ENCODE results near the gene PANK4. TPM values are rescaled to one million over a fixed set of nuclear protein-coding genes. Genes with fewer than 3 reads are reported as not detected.

The PANK4 gene
- total and polyA plus RNA-seq, 2 of the 8 experiments (the other 6 are each of a cell fraction or from before 2014, with no cell fraction given): 20.1 to 29.7 TPM

DNA sequence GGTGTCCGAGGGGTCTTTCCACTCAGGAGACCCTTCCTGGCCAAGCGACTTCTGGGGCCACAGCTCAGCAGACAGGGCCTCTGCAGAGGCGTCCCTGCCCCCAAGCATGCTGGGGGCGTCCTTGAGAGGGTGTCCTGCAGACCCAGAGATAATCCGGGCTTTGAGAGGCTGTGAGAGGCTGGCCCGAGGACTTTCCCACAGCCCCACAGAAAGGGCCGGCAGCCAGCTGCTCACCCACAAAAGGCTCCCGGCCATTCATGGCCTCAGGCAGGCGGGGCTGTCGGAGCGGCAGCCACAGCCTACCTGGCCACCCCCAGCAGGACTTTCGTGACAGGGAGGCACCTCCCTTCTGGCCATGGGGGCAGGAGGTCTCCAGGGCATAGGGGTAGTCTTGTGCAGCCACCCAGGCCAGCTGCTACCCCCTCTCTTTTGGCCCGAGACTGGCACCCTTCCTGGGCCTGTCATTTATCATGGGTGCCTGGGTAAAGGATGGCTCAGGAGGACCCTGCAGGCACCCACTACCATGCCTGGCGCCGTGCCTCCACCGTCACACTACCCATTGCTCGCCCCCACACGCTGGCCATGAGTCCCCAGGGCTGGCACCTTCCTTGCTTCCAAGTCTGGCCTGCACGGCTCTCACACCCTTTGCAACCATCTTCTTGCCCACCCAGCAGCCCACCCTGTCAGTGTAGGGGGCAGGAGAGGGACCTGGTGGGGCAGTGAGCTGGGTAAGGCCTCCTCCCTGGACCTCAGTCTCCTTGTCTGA is 18.7 kb upstream of the PANK4 start:
- H3K14ac ChIP-seq (ENCODE audit: insufficient read length): no peak overlapping the region
- no peaks in the 10 kb centered on the region for H4K20me1 ChIP-seq (replicated peaks in 1 of 2; ENCODE audit: control insufficient read depth in 1 of 2, insufficient read depth in 2 of 2, low read length in 2 of 2)
- H2AFZ ChIP-seq (ENCODE audit: low read length): no peak overlapping the region
- H3K23me2 ChIP-seq (ENCODE audit: low read depth, low read length): peaks cover 10% of the 10 kb centered on the region; the same call in 1 of the 2 replicates
- no peaks in the 10 kb centered on the region for H3K36me3 ChIP-seq (ENCODE audit: control insufficient read depth in 2 of 4, insufficient read depth in 4 of 4, low read length in 3 of 4)
- POLR2A ChIA-PET (ENCODE audit: partially characterized antibody): interaction anchor here (1.2 to 1.5 kb wide), 3 partner anchors 8 to 98 kb away, joined by 3 to 4 read pairs (median 4); partner anchors contain the start of gene PANK4
- no peak overlapping the region for H3K9ac ChIP-seq (replicated peaks in 1 of 4; ENCODE audit: extremely low read depth in 1 of 4, low read depth in 3 of 4, low read length in 3 of 4)
- FAIRE-seq (no peak), DNase-seq (ENCODE audit: low read depth in 1 of 2, low spot score in 2 of 2) (no peak)
- H3K18ac ChIP-seq (ENCODE audit: extremely low read depth, low read length): no peak overlapping the region
- H3K27me3 ChIP-seq (replicated peaks in 1 of 4; ENCODE audit: control insufficient read depth in 3 of 4, extremely low read depth in 1 of 4, insufficient read depth in 3 of 4, low read length in 3 of 4): peaks cover 0 to 19% (median 12%) of the 10 kb centered on the region in 4 experiments; a peak in 5 of 7 replicates
- H2BK12ac ChIP-seq (ENCODE audit: low read depth, low read length): no peak overlapping the region
- no peaks in the 10 kb centered on the region for H3K9me3 ChIP-seq (ENCODE audit: insufficient read depth in 2 of 2, low read depth in 1 of 2, low read length in 1 of 2)
- peak overlapping the region; percentile 9 for H3K4ac ChIP-seq (replicated peaks; ENCODE audit: insufficient read length, low read depth, low read length)
- H3K79me1 ChIP-seq (ENCODE audit: low read depth, low read length): no peaks in the 10 kb centered on the region
- H3K4me2 ChIP-seq (ENCODE audit: insufficient read depth in 1 of 2, low read depth in 2 of 2, low read length in 2 of 2): 0 out of 4 replicates have a peak overlapping the region, but pooled peaks have one; percentile 0 to 62
- H3K79me2 ChIP-seq (ENCODE audit: control insufficient read depth in 1 of 2, insufficient read depth in 2 of 2, low read length in 2 of 2): no peaks in the 10 kb centered on the region
- peaks cover 0 to 33% (median 30%) of the 10 kb centered on the region in 4 experiments; a peak in 6 of 7 replicates for H3K4me1 ChIP-seq (replicated peaks in 1 of 4; ENCODE audit: control insufficient read depth in 3 of 4, insufficient read depth in 4 of 4, low read length in 3 of 4)
- H4K8ac ChIP-seq (ENCODE audit: extremely low read depth, insufficient read depth, low read length): no peak overlapping the region
- H3K23ac ChIP-seq (ENCODE audit: insufficient read length): no peak overlapping the region
- no peak for TF ChIP-seq KDM5A (IDR thresholded peaks at IDR 0.05; ENCODE audit: low read length)
- 0 out of 2 replicates have a peak overlapping the region, but pooled peaks have one; percentile 80 for H2BK20ac ChIP-seq (ENCODE audit: low read length)
- H2AK5ac ChIP-seq (ENCODE audit: low read depth, low read length): no peak overlapping the region; the same call in 1 of the 2 replicates
- no peak overlapping the region for H3K4me3 ChIP-seq (ENCODE audit: extremely low read depth in 1 of 4, insufficient read depth in 2 of 4, low read depth in 3 of 4, low read length in 4 of 4)
- peak overlapping the region; percentile 93 for H4K91ac ChIP-seq (replicated peaks; ENCODE audit: insufficient read length, low read length)
- 85% methylated on average over 17 of the region's 19 CpGs; no CpG with 5 or more reads in 1 of the 2 experiments for WGBS, 2 experiments (ENCODE audit: extremely low coverage in 1 of 2, insufficient coverage in 1 of 2, insufficient read length in 1 of 2, insufficient replicate concordance in 2 of 2, low coverage in 1 of 2, low lambda C conversion rate in 2 of 2, missing lambda C conversion rate in 1 of 2)
- no peak overlapping the region; the same call in 1 of the 2 replicates for H2BK5ac ChIP-seq (ENCODE audit: low read depth, low read length)
- peak overlapping the region; percentile 81; the same call in 1 of the 2 replicates for H2BK15ac ChIP-seq (ENCODE audit: low read length)
- H4K5ac ChIP-seq (ENCODE audit: insufficient read length, low read depth, low read length): no peak overlapping the region
- H3K27ac ChIP-seq (ENCODE audit: low read depth, low read length): no peak overlapping the region
- H3K56ac ChIP-seq (replicated peaks; ENCODE audit: insufficient read length, low read depth, low read length): no peak overlapping the region
- CTCF ChIA-PET (ENCODE audit: partially characterized antibody): interaction anchor here (1.0 to 3.3 kb wide), 6 partner anchors 10 to 125 kb away, joined by 3 to 16 read pairs (median 4); no protein-coding TSS in a partner anchor
- H2BK120ac ChIP-seq (replicated peaks; ENCODE audit: low read depth, low read length): no peak overlapping the region

All from H1 (cell line).